Measurements from ENCODE around the gene ALLC. TPM values are rescaled to one million over a fixed set of nuclear protein-coding genes. Genes with fewer than 3 reads are reported as not detected.

Gene ALLC
- total and polyA plus RNA-seq, 2 experiments from 2014 or later = not detected

- TF ChIP-seq REST (IDR thresholded peaks at IDR 0.05; ENCODE audit: unreplicated experiment) = no peak
- no peak for TF ChIP-seq ZNF114 (CRISPR knock-in tag; IDR thresholded peaks at IDR 0.05)
- TF ChIP-seq CREB1 (CRISPR knock-in tag; IDR thresholded peaks at IDR 0.05; ENCODE audit: low read depth) = no peak
- TF ChIP-seq, protein P1, sequence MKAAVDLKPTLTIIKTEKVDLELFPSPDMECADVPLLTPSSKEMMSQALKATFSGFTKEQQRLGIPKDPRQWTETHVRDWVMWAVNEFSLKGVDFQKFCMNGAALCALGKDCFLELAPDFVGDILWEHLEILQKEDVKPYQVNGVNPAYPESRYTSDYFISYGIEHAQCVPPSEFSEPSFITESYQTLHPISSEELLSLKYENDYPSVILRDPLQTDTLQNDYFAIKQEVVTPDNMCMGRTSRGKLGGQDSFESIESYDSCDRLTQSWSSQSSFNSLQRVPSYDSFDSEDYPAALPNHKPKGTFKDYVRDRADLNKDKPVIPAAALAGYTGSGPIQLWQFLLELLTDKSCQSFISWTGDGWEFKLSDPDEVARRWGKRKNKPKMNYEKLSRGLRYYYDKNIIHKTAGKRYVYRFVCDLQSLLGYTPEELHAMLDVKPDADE (IDR thresholded peaks at IDR 0.05) = no peak
- TF ChIP-seq JUNB (IDR thresholded peaks at IDR 0.05; ENCODE audit: unreplicated experiment) = no peak
- no peak for TF ChIP-seq ZNF331 (CRISPR knock-in tag; IDR thresholded peaks at IDR 0.05; ENCODE audit: low read depth)
- TF ChIP-seq EZH2phosphoT487 (IDR thresholded peaks at IDR 0.05; ENCODE audit: unreplicated experiment) = no peak
Observed at GRCh38 chr2:3631161-3631850, 26.7 kb upstream of the ALLC start (continued).

- no peak for DNase-seq (ENCODE audit: low spot score)
- no peak overlapping the region for H3K4me3 Mint-ChIP-seq
- no peaks in the 10 kb centered on the region for H3K4me1 ChIP-seq (ENCODE audit: insufficient read depth)
Observed at GRCh38 chr2:3631851-3632659, 25.9 kb upstream of the ALLC start.

More at GRCh38 chr2:3631851-3632659, 25.9 kb upstream of the ALLC start:
- H3F3A ChIP-seq (replicated peaks; ENCODE audit: low read depth) = 0 out of 2 replicates have a peak, but pooled peaks cover 4% of the 10 kb centered on the region
- no peak overlapping the region for H3K4me2 ChIP-seq
- H3K9me3 Mint-ChIP-seq = no peaks in the 10 kb centered on the region
- H3K27me3 ChIP-seq (ENCODE audit: insufficient read depth) = no peaks in the 10 kb centered on the region
- H2AFZ ChIP-seq = no peak overlapping the region
- H4K20me1 ChIP-seq (replicated peaks; ENCODE audit: insufficient read depth) = no peaks in the 10 kb centered on the region
- no peak for ATAC-seq
- H3K27ac Mint-ChIP-seq = no peak overlapping the region
- no peaks in the 10 kb centered on the region for H3K79me2 ChIP-seq (replicated peaks; ENCODE audit: insufficient read depth)
- no peaks in the 10 kb centered on the region for H3K36me3 ChIP-seq (ENCODE audit: insufficient read depth)
- H3K36me3 Mint-ChIP-seq (ENCODE audit: low read depth) = no peaks in the 10 kb centered on the region
- no peak for TF ChIP-seq JUNB (IDR thresholded peaks at IDR 0.05; ENCODE audit: unreplicated experiment)
- TF ChIP-seq ZNF331 (CRISPR knock-in tag; IDR thresholded peaks at IDR 0.05; ENCODE audit: low read depth) = no peak
- no peaks in the 10 kb centered on the region for H3K9me2 ChIP-seq (ENCODE audit: insufficient read depth)
- no peak overlapping the region for H3K4me3 ChIP-seq
- no peak overlapping the region for H3K27ac ChIP-seq (ENCODE audit: low read depth)
- H3K4me1 Mint-ChIP-seq = peaks cover 13% of the 10 kb centered on the region; the same call in 2 of the 3 replicates
- peaks cover 11% of the 10 kb centered on the region for H3K27me3 Mint-ChIP-seq (ENCODE audit: insufficient read depth, low read depth, poor library complexity)

Data from GM23338 (cell line).